ENCODE measurements around the gene SLAIN2.
"Not testable (repeated sequence)": the region's sequence is repeated elsewhere in the genome, so short reads cannot be mapped to it uniquely, and the experiment has no call there.

The SLAIN2 gene

DNA sequence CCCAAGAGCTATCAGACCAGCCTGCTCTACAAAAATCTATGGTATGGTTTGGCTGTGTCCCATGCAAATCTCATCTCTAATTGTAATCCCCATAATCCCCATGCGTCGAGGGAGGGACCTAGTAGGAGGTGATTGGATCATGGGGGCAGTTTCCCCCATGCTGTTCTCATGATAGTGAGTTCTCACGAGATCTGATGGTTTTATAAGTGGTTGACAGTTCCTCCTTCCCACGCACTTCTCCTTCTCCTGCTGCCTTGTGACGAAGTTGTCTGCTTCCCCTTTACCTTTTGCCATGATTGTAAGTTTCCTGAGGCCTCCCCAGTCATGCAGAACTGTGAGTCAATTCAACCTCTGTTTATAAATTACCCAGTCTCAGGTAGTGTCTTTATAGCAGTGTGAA, 99.6 kb downstream of the SLAIN2 start:
- DNase-seq (ENCODE audit: low read depth in 2 of 2), result not testable (repeated sequence)

DNA sequence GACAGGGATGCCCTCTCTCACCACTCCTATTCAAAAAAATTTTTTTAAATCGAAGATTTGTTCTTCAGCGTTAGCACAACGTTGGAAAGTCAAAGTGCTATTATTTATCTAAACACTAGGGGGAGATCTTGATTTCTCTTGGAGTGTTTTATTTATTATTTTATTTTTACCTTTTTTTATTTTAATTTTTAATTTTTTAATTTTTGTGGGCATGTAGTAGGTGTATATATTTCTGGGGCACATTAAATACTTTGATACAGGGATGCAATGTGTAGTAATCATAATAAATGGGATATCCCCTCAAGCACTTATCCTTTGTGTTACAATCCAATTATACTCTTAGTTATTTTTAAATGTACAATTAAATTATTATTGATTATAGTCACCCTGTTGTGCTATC, 104.4 kb downstream of the SLAIN2 start:
- no peak for DNase-seq (ENCODE audit: low read depth in 2 of 2)

DNA sequence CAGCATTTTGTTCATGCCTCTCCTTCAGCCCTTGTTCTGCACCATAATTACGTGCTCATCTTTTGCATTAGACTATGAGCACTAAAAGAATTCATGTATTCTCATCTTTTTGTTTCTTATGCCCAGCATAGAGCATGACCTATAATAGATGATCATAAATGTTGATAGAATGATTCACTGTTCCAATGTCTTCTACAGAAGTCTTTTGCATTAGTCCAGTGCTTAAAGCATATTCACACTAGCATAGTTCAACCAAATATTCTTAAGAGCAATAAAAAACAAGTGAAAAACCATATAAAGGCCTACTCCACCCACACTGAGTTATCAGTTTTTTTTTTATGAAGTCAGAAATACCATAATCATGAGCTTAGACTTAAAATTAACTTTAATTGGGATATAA, 105.3 kb downstream of the SLAIN2 start:
- DNase-seq (ENCODE audit: low read depth in 2 of 2), result no peak

DNA sequence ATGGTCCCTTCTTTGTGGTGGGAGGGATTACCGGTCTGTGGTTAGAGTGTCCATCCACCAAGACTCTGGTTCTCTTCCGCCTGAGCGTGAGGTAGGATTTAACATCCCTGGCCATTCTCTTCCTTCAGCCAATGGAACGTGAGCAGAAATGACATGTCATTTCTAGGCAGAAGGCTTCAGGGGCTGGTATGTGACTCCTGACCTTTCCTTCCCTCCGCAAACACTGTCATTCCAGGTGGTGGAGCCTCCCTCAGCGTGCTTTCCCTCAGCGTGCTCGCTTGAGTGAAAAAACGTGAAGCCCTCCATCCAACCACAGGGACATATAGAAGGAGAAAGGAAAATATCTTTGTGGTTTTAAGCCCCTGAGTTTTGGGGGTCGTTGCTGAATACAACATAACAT, 107.8 kb downstream of the SLAIN2 start:
- no peak for DNase-seq (ENCODE audit: low read depth in 2 of 2)

DNA sequence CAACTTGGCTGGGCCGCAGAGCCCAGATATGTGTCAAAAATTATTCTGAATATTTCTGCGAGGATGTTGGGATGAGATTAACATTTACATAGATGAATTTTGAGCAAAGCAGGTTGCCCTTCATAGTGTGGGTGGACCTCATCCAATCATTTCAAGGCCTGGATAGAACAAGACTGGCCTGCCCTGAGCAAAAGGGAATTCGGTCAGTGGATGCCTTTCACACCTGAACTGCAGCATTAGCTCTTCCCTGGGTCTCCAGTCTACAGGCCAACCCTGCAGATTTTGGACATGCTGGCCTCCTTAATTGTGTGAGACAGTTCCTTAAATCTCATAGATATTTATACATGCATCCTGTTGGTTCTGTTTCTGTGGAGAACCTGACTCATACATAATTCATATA, 109.4 kb downstream of the SLAIN2 start:
- no peak for DNase-seq (ENCODE audit: low read depth in 2 of 2)

DNA sequence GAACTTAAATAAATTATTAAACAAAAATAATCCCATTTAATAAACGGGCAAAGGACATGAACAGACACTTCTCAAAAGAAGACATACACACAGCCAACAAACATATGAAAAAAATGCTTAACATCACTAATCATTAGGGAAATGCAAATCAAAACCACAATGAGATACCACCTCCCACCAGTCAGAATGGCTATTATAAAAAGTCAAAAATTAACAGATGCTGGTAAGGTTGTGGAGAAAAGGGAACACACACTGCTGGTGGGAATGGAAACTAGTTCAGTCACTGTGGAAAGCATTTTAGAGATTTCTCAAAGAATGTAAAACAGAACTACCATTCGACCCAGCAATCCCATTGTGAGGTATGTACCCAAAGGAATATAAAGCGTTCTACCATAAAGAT, 110.3 kb downstream of the SLAIN2 start:
- DNase-seq (ENCODE audit: low read depth in 2 of 2), result not testable (repeated sequence)

DNA sequence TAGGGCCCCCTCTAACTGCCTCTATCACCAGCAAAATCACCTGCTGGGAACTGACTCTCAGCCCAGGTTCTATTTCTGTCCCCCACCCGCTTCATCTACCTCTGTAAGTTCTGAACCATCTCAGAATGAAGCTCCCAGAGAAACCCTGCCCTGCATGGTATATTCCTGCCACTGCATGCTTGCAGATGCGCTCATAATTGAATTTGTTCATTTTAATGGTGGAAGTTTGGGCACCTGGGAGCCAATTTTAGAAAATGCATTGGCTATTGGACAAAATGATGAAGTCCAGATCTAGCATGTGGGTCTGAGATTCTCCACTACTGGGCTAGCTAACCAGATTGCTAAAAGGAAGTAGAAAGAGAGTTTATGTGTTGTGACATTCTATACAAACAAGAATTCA, 113.3 kb downstream of the SLAIN2 start:
- DNase-seq (ENCODE audit: low read depth in 2 of 2), result no peak

DNA sequence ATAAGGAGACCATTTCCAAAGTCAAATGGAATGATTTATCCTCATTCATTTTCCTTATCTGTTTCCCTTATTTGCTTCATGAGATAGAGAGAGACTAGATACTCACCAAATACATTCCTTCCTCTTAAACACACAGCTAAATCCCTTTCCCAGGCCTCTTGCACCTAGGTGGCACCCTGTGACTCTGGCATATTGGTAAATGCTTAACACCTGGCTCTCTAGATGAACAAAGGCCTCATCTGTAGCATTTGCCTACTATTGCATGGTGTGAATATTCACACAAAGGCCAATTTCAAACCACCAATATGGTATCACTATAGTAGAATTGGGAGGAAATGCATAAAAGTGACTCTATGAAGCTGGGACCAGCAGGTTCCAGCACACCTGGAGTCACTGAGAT, 119.7 kb downstream of the SLAIN2 start:
- DNase-seq (ENCODE audit: low read depth in 2 of 2), result no peak

DNA sequence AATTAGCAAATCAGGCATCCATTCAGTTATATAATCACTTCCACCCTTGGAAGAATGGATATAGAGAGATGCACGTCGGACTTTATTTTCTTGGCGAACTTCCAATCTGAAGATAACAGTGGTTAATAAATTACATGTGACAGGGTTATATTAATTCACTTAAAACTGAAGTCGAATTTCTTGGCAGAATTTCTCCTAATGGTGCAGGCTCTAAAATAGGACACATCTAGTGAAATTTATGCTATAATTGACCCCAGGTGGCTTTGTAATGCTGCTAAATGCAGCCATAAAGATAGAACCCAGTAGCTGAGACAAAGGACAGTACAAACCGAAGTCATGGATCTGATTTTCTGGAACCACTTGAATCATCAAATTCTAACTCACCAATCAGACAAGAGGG, 121.0 kb downstream of the SLAIN2 start:
- no peak for DNase-seq (ENCODE audit: low read depth in 2 of 2)

DNA sequence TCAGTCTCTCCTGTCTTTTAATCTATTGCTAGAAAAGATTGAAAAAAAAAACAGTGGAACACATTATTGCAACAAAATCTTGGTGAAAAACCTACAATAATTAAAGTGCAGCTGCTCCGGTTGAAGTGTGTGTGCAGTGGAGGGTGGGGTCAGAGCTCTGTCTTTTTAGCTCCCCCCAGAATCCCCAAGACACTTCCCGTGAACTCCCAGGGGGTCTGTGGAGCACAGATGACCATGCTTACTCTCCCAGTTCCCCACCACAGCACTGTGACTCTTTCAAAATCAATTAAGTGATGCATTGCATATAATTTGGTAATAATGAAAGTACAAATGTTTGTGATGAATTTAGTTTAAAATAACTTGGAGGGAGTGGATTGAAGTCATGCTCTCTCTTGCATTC, 126.1 kb downstream of the SLAIN2 start:
- no peak for DNase-seq (ENCODE audit: low read depth in 2 of 2)

DNA sequence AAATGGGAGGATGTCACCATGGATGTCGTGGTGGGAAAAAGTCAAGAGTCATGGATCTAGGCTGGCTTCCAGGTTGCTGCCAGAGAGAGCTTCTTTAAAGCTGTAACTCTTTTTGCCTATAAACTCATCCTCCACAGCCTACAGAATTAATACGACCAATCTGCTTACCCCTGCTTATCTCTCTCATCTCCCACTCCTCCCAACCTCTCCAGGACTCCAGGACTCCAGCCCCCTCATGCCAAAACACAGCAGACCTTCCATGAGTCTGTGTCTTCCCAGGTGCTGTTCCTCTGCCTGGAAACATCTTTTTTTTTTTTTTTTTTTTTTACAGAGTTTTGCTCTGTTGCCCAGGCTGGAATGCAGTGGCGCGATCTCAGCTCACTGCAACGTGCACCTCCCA, 126.6 kb downstream of the SLAIN2 start:
- no peak for DNase-seq (ENCODE audit: low read depth in 2 of 2)

DNA sequence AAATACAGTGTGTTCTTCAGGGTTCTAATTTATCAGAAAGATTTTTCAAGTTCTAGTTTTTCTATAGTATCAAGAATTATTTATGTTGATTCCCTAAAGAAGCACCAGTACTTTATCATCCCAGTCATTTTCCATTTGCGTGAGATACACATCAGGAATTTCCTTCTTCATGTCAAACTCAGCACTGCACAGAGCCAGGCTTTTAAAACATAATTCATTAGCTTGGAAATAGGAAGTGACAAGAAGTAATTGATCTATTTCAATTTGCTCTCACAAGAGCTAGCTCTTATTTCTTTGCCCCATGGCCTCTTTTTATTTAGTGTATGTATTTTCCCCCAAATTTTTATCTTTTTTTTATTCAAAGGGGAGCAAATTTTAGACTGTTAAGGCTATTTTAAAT, 128.8 kb downstream of the SLAIN2 start:
- DNase-seq (ENCODE audit: low read depth in 2 of 2), result no peak

DNA sequence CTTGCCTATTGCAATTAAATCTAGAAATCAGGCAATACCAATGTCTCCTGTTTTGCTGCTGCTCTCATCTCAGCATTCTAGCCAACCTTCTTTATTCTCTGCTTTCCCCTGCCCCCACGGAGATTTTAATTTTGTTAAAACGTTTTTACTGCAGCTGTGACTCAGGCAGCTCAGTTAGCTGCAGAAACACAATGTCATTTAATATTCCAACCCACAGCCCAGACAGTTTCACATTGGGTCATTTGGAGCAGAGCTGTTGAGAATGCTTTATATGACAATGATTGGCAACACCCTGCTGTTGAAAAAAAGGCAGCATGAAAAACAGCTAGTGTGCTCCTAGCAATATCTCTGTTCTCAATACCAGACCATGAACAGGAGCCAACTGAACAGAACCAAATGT, 129.2 kb downstream of the SLAIN2 start:
- no peak for DNase-seq (ENCODE audit: low read depth in 2 of 2)

DNA sequence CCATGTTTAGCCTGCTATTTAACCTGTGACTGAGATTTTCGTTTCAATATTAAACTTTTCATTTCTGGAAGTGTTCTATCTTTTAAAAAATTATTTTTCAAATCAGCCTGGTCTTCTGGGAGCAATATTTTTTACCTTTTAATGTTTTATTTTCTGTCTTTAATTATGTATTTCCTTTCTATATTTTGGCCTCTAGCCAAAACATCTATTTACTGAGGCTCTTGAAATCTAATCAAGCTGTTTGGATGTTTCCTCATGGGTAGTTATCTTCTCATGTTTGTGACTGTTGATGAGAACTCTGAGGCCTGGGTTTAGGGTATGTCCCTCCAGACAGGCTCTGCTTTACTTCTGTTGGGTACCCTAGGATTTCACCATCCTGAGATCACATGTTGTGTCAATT, 131.5 kb downstream of the SLAIN2 start:
- no peak for DNase-seq (ENCODE audit: low read depth in 2 of 2)

DNA sequence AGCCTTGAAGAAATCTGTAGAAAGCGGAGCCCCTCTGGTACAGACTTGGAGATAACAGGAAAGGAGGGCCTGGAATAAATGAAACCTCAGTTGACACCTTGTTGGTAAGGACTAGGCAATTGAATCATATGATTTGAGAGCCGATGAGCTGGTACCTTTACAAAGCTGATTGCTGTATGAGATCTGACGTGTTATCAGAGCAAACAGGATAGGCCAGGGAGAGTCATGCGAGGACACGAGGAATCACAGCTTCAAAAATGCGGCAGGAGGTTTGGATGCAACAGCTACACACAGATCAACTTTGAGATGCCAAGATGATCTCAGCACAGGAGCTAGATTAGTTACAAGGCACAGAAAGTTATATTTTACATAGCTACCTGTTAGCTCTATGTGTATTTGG, 134.4 kb downstream of the SLAIN2 start:
- no peak for DNase-seq (ENCODE audit: low read depth in 2 of 2)
